IPS-18a (cell line): Measurements from ENCODE around the gene NBEAL1.
"Not testable (repeated sequence)": the region's sequence is repeated elsewhere in the genome, so short reads cannot be mapped to it uniquely, and the experiment has no call there.

Experiments
- H3K27ac ChIP-seq: one replicate; pipeline ENCODE4 v1.5.1; 2013; ENCODE audit warnings: low read length
- H3K27me3 ChIP-seq: one replicate; pipeline ENCODE4 v1.6.1; 2013; ENCODE audit warnings: mild to moderate bottlenecking, low read length; ENCODE audit not compliant: control insufficient read depth, insufficient read depth
- H3K36me3 ChIP-seq: one replicate; pipeline ENCODE4 v1.6.1; 2013; ENCODE audit warnings: low read depth, low read length; ENCODE audit not compliant: control insufficient read depth
- H3K4me1 ChIP-seq: one replicate; pipeline ENCODE4 v1.6.1; 2013; ENCODE audit warnings: low read depth, low read length; ENCODE audit not compliant: control insufficient read depth
- H3K4me3 ChIP-seq: one replicate; pipeline ENCODE4 v1.5.1; 2013; ENCODE audit warnings: low read length
- H3K9ac ChIP-seq: one replicate; pipeline ENCODE4 v1.6.1; 2013; ENCODE audit warnings: mild to moderate bottlenecking, low read length, moderate library complexity
- H3K9me3 ChIP-seq: one replicate; pipeline ENCODE4 v1.6.1; 2013; ENCODE audit warnings: low read depth, low read length; ENCODE audit not compliant: control insufficient read depth

NBEAL1 gene

GRCh38 chr2:203040966-203041521, 26.4 kb downstream of the NBEAL1 start:
- no peak overlapping the region for H3K27ac ChIP-seq
- no peaks in the 10 kb centered on the region for H3K4me1 ChIP-seq
- no peaks in the 10 kb centered on the region for H3K27me3 ChIP-seq
- H3K9ac ChIP-seq = no peak overlapping the region
- H3K36me3 ChIP-seq = no peaks in the 10 kb centered on the region
- no peaks in the 10 kb centered on the region for H3K9me3 ChIP-seq
- H3K4me3 ChIP-seq = no peak overlapping the region

GRCh38 chr2:203042178-203042577, 27.5 kb downstream of the NBEAL1 start:
- no peak overlapping the region for H3K4me3 ChIP-seq
- no peak overlapping the region for H3K9ac ChIP-seq
- no peaks in the 10 kb centered on the region for H3K9me3 ChIP-seq
- no peaks in the 10 kb centered on the region for H3K36me3 ChIP-seq
- no peaks in the 10 kb centered on the region for H3K27me3 ChIP-seq
- H3K27ac ChIP-seq = no peak overlapping the region
- no peaks in the 10 kb centered on the region for H3K4me1 ChIP-seq

GRCh38 chr2:203043226-203043625, 28.6 kb downstream of the NBEAL1 start:
- H3K4me1 ChIP-seq = no peaks in the 10 kb centered on the region
- no peak overlapping the region for H3K4me3 ChIP-seq
- H3K9me3 ChIP-seq = no peaks in the 10 kb centered on the region
- H3K27me3 ChIP-seq = no peaks in the 10 kb centered on the region
- no peak overlapping the region for H3K9ac ChIP-seq
- H3K36me3 ChIP-seq = no peaks in the 10 kb centered on the region
- H3K27ac ChIP-seq = no peak overlapping the region

GRCh38 chr2:203045867-203046266, 31.2 kb downstream of the NBEAL1 start:
- Histone ChIP-seq H3K9ac (no peak overlapping the region), H3K36me3 (no peaks in the 10 kb centered on the region), H3K4me1 (no peaks in the 10 kb centered on the region), H3K9me3 (no peaks in the 10 kb centered on the region), H3K27me3 (no peaks in the 10 kb centered on the region), H3K27ac (no peak overlapping the region), H3K4me3 (no peak overlapping the region)

- H3K27ac ChIP-seq = no peak overlapping the region
- no peaks in the 10 kb centered on the region for H3K4me1 ChIP-seq
- no peak overlapping the region for H3K4me3 ChIP-seq
- H3K9me3 ChIP-seq = no peaks in the 10 kb centered on the region
- no peaks in the 10 kb centered on the region for H3K36me3 ChIP-seq
- H3K9ac ChIP-seq = no peak overlapping the region
- H3K27me3 ChIP-seq = no peaks in the 10 kb centered on the region
Observed at GRCh38 chr2:203052539-203052938, 37.9 kb downstream of the NBEAL1 start.

GRCh38 chr2:203059567-203060240, 45.0 kb downstream of the NBEAL1 start:
- Histone ChIP-seq H3K4me1 (peaks cover 19% of the 10 kb centered on the region), H3K27ac (no peak overlapping the region), H3K9me3 (no peaks in the 10 kb centered on the region), H3K4me3 (no peak overlapping the region), H3K36me3 (no peaks in the 10 kb centered on the region), H3K9ac (no peak overlapping the region), H3K27me3 (no peaks in the 10 kb centered on the region)

GRCh38 chr2:203061346-203061745, 46.7 kb downstream of the NBEAL1 start:
- H3K36me3 ChIP-seq = no peaks in the 10 kb centered on the region
- no peak overlapping the region for H3K4me3 ChIP-seq
- H3K27ac ChIP-seq = no peak overlapping the region
- H3K9me3 ChIP-seq = no peaks in the 10 kb centered on the region
- H3K27me3 ChIP-seq = no peaks in the 10 kb centered on the region
- H3K4me1 ChIP-seq = peaks cover 19% of the 10 kb centered on the region
- H3K9ac ChIP-seq = no peak overlapping the region

- no peaks in the 10 kb centered on the region for H3K36me3 ChIP-seq
- no peak overlapping the region for H3K27ac ChIP-seq
- peaks cover 19% of the 10 kb centered on the region for H3K4me1 ChIP-seq
- no peaks in the 10 kb centered on the region for H3K27me3 ChIP-seq
- H3K9me3 ChIP-seq = no peaks in the 10 kb centered on the region
- no peak overlapping the region for H3K9ac ChIP-seq
- H3K4me3 ChIP-seq = no peak overlapping the region
Observed at GRCh38 chr2:203062126-203062525, 47.5 kb downstream of the NBEAL1 start.

GRCh38 chr2:203066519-203067091, 51.9 kb downstream of the NBEAL1 start:
- not testable (repeated sequence) for H3K27me3 ChIP-seq, H3K4me1 ChIP-seq, H3K4me3 ChIP-seq, H3K27ac ChIP-seq, H3K9me3 ChIP-seq, H3K9ac ChIP-seq, H3K36me3 ChIP-seq

- H3K27me3 ChIP-seq = no peaks in the 10 kb centered on the region
- H3K4me3 ChIP-seq = no peak overlapping the region
- no peak overlapping the region for H3K27ac ChIP-seq
- H3K36me3 ChIP-seq = no peaks in the 10 kb centered on the region
- no peak overlapping the region for H3K9ac ChIP-seq
- H3K4me1 ChIP-seq = no peaks in the 10 kb centered on the region
- no peaks in the 10 kb centered on the region for H3K9me3 ChIP-seq
Observed at GRCh38 chr2:203070701-203071100, 56.0 kb downstream of the NBEAL1 start.

- Histone ChIP-seq H3K36me3 (no peaks in the 10 kb centered on the region), H3K27me3 (no peaks in the 10 kb centered on the region), H3K9me3 (no peaks in the 10 kb centered on the region), H3K27ac (no peak overlapping the region), H3K9ac (no peak overlapping the region), H3K4me1 (no peaks in the 10 kb centered on the region), H3K4me3 (no peak overlapping the region)
Observed at GRCh38 chr2:203071148-203071547, 56.5 kb downstream of the NBEAL1 start.

- no peak overlapping the region for H3K4me3 ChIP-seq
- no peak overlapping the region for H3K9ac ChIP-seq
- H3K36me3 ChIP-seq = no peaks in the 10 kb centered on the region
- H3K9me3 ChIP-seq = no peaks in the 10 kb centered on the region
- no peaks in the 10 kb centered on the region for H3K4me1 ChIP-seq
- H3K27me3 ChIP-seq = no peaks in the 10 kb centered on the region
- H3K27ac ChIP-seq = no peak overlapping the region
Observed at GRCh38 chr2:203072371-203072770, 57.7 kb downstream of the NBEAL1 start.
